ENCODE results near the gene ATG4B.

- TF ChIP-seq CTCF (IDR thresholded peaks at IDR 0.05; ENCODE audit: low read length) (no peak), EZH2 (IDR thresholded peaks at IDR 0.05; ENCODE audit: borderline replicate concordance, low read length) (no peak)
Observed at GRCh38 chr2:241689306-241689705, 51.8 kb downstream of the ATG4B start.
